Ramos (cell line): ENCODE data around the gene CELF5.

Experiments
- in situ Hi-C: fragments of 300-500 bp; cut with MboI; formaldehyde crosslinking; loops from one replicate; pipeline ENCODE4 v1.14.3; 2022; ENCODE audit warnings: low sequenced_read_pairs; ENCODE audit not compliant: unreplicated experiment

CELF5 gene

DNA sequence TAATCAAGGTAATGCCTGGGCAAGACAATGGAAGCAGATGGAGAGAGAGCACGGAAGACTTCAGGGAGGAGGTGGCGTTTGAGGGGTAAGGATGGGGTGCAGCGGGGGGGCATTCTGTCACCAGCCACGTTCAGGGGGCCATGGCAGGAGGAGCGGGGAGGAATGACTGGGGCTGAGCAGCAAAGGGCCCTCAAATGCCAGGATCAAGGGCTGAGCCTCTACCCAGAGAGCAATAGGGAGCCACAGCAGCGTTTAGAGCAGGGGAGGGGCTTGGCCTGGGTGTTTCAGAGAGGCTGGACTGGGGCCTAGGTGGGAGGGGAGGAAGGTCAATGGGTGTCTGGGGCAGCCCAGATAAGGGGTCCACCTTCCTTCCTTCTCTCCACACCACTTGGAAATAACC is 44.3 kb downstream of the CELF5 start:
- in situ Hi-C loops = no loop called here

DNA sequence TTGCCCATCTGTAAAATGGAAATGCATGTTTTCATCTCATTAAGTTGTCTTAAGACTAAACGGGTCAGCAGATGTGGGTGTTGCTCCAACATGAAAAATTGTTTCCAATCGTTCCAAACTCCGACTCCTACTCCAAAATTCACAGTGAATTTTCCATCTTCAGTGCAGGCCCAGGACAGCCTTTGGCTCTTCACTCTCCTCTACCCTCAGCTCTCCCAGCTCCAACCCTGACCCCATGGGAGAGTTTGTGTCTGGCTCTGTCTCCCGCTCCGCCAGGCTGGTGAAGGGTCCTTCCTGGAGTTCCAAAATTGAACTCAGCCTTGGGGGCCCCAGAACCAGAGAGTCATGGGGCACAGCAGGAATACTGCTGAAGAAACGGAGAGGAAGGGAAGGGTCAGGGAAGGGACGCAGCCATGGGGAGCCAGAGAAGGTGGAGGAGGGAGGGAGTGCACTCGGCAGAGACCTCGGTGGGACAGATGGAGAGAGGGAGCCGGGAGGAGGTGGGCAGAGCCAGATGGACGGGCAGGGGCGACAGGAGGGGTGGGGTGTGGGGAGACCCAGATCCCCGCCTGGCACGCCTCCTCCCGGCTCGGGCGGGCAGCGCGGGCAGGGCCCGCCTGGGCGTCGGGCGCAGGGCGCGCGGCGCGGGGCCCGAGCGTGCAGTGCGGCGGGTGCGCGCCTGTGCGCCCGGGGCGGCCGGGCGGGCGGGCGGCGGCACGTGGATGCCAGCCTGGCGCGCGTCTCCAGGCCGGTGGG is 45.6 kb downstream of the CELF5 start:
- in situ Hi-C loops = no loop called here

DNA sequence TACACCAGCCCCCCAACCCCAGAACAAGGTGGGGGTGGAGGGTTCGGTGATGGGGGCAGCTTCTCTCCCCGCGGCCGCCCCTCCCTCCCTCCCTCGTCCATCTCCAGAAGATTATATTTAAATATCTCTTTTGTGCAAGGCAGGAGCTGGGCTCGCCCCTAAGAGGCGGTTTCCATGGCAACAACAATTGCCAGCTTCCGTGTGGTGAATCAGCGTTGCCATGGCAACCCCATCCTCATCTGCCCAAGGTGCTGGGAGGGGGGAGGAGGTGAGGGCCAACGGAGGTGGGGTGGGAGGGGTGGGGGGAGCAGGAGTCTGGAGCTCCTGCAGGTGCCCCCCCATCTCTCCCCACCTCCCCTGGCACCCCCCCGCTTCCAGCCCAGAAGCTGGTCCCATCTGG is 46.4 kb downstream of the CELF5 start:
- in situ Hi-C loops = no loop called here

DNA sequence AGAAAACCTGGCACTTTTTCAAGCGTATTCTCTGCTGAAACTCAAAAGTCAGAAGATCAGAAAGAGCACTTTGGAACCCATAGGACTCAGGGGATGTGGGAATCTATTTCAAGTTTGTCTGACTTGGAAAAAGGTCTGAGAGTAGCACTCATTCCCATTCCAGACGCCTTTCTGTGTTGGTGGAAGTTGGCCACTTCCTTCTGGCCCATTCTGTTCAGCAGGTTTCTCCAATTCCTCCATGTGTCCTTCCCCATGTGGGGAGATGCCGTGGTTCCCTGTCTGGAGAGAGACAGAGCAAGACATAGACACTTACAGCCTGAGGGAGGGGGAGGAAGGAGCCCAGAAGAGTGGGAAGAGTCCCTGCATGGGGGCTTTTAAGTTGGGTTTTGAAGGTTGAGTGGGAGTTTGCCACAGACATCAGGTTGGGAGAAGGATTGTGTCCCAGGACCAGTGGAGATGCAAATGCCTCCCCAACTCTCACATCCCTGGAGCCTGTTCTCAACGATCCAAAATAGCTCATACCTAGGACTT is 48.0 kb downstream of the CELF5 start:
- in situ Hi-C loops = no loop called here

DNA sequence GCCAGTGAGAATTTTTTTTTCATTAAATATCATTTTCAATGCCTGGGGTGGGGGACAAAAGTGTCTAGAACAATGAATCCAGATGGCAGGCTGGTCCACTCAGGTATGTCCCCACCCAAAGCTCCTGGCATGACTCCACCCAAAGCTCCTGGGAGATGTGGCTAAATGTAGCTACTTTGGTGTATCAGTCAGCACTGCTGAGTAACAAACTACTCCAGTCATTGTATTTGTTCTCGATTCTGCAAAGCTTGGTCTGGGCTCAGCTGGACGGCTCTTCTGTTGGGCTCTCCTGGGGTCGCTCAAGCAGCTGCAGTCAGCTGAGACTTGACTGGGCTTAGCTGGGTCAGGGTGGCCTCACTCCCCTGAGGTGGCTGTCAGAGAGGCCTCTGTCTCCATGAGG is 48.5 kb downstream of the CELF5 start:
- in situ Hi-C loops = no loop called here

DNA sequence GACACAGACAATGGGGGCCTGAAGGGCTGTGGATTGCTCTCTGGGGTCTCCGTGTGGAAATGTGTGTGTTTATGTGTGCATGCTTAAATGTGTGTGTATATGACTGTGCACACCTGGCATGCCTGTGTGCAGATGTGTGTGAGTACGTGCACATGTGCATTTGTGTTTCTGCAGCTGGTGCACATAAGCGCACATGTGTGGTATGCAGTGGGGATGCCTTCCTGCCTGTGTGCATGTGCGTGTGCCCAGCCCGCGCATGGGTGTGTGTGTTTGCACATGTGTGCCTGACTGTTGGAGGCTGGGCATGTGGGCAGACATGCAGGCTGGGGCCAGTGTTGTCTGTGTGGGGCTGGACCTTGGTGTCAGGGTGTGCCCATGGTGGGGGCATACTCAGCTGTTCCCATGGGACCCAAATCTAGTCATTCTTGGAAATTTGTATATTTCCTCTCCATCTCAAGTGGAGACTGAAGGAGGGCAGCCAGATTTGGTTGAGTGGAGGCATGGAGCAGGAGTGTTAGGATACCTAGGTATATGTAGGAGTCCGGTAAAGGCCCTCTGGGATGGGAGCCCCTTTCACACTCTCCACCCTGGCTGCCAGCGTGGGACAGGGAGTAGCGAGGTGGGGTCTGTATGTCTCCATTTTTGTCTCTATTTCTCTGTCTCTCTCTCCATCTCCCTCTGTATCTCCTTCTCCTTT is 49.9 kb downstream of the CELF5 start:
- in situ Hi-C loops = no loop called here

DNA sequence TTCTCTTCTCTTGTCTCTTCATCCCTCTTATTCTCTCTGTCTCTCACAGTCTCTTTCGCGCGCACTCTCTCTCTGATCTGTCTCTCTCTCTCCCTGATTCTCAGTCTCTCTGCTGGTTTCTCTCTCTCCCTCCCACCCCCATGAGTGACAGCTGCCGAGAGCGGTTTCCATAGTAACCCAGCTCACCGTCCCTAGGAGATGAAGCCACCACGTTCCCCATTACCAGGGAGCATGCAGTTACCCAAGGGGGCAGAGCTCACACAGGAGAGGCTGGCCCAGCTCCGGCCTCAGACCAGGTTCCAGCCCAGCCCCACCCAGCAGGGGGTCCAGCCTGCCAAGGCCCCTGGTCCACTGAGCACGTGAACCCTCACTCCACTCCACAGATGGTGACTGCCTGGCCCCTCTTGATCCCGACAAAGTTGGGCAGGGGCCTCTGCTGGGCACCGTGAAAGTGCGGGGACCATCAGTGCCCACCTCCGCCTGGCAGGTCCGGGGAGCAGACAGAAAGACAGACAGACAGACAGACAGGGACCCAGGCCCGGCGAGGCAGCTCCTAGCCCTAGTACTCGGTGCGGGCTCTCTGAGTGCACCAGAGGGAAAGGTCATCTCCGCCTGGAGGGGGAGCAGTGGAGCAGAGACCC is 50.6 kb downstream of the CELF5 start:
- in situ Hi-C loops = no loop called here

DNA sequence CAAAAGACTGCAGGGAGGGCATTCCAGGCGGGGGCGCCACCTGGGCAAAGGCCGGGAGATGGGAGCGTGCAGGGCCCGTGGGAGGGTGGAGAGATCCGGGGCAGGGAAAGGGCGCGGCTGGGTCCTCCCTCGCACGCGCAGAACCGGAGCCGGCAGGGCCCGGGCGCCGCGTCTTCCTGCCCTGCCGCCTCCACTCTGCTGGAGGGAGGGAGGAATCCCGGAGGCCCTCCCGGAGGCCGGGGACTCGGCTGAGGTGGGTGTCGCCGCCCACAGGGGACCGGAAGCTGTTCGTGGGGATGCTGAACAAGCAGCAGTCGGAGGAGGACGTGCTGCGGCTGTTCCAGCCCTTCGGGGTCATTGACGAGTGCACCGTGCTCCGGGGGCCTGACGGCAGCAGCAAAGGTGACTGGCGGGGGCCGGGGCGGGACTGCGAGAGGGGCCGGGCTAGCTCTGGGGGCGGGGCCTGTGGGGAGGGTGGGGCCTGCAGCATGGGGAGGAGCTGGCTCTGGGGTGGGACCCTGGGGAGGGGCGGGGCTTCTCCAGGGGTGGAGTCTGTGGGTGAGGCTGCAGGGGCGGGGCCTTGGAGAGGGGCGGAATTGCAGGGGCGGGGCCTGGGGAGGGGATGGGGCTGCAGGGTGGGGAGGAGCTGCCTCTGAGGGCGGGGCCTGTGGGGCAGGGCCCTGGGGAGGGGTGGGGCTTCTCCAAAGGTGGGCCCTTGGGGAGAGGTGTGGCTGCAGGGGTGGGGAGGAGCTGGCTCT is 51.3 kb downstream of the CELF5 start:
- in situ Hi-C loops = no loop called here

DNA sequence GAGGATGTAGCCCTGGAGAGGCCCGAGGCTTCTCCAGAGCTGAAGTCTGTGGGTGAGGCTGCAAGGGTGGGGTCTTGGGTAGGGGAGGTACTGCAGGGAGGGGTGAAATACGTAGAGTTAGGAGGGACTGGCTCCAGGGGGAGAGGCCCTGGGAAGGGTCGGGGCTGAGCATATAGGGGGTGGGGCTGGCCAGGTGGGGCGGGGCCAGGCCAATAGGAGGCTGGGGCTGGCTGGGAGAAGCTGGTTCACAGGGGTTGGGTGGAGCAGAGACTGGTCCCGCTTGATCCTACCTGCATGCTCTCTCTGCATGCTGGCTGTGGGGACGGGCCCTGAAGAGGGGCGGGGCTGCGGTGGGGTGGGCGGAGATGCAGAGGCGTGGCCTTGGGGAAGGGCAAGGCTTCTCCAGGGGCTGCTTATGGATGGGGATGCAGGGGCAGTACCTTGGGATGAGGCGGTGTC is 51.9 kb downstream of the CELF5 start:
- in situ Hi-C loops = no loop called here

DNA sequence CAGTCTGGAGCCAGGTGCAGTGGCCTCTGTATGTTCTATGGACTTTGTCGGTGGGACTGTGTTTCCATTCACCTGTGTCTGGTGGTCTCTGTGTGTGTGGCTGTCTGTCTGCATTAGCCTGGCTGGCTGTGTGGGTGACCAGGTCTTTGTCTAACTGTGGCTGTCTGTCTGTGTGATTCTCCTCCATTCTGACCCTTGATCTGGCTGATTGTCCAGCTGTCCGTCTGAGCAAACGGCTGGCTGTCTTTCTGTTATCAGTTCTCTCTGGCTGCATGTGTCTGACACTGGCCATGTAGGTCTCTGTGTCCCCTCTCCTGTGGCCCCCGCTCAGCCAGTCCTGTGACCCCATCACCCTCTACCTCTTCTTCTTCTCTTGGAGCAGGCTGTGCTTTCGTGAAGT is 53.2 kb downstream of the CELF5 start:
- in situ Hi-C loops = no loop called here

DNA sequence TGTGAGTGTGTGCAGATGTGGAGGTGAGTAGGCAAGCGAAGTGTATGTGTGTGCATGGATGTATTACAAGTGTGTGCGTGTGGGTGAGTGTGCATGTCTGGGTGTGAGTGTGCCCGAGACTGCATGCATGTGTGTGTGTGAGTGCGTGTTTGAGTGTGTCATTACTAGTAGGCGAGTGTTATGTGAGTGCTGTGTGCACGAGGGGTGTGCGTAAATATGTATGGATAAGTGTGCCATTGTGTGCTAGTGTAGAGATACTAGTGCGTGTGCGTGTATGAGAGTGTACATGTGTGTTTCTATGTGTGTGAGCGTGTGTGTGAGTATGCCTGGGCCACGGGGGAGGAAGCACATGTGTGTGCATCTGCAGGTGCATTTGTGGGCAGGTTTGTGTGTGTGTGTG is 53.8 kb downstream of the CELF5 start:
- in situ Hi-C loops = no loop called here

DNA sequence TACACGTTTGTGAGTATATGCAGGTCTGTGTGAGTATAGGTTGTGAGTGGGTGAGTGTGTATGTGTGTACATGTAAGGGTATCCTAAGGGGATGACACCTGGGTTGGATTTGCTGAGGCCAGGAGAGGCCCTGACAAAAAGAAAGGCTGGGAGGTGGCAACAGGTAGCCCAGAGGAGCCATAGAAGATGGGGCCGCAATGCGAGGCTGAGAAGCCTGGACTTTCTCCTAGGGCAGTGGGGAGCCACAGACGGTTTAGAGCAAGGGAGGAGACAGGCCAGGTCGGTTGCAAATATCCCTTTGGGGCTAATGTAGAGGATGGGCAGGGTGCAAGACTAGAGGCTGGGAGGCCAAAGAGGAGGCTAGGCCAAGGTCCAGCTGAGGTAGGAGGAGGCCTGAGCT is 54.3 kb downstream of the CELF5 start:
- in situ Hi-C loops = no loop called here

DNA sequence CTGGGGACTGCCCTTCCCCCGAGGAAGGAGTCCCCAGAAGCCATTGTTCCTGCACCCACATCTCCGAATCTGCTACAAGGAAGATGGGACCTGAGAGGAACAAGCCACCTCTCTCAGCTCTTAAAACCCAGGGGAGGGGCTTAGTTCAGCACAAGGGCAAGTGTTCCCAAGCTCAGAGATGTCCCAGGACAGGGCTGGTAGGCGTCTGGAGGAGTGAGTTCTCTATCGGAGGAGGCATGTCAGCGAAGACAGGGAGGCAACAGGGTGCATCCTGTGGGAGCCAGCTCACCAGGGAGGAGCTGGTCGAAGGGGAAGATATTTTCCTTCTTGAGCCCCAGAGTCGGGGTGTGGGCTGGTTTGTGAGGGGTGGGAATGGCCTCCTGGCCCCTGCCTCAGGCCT is 54.8 kb downstream of the CELF5 start:
- in situ Hi-C loops = no loop called here

DNA sequence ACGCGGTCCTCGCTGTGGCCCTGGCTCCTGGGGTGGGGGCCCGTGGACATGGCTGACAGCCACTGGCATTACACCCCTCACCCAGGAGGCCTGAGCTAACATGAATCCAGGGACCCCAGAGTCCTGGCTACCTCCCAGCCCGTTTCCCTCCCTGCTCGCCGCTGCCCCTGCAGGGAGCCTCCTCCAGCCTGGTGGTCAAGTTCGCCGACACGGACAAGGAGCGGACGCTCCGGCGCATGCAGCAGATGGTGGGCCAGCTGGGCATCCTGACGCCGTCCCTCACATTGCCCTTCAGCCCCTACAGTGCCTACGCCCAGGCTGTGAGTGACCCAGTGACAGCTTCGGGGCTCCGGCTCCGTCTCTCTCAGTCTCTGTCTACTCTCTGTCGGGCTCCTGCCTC is 56.6 kb downstream of the CELF5 start:
- in situ Hi-C loops = no loop called here

DNA sequence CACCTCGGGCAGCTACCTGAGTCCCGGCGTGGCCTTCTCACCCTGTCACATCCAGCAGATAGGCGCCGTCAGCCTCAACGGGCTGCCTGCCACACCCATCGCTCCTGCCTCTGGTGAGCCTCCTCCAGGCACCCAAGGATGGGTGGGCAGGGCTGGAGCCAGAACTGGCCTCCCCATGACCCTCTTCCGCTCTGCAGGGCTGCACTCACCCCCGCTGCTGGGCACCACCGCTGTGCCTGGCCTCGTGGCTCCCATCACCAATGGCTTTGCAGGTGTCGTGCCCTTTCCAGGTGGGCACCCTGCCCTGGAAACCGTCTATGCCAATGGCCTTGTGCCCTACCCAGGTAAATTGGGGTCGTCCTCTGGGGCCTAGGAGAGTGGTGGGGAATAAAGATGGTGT is 57.7 kb downstream of the CELF5 start:
- in situ Hi-C loops = no loop called here

DNA sequence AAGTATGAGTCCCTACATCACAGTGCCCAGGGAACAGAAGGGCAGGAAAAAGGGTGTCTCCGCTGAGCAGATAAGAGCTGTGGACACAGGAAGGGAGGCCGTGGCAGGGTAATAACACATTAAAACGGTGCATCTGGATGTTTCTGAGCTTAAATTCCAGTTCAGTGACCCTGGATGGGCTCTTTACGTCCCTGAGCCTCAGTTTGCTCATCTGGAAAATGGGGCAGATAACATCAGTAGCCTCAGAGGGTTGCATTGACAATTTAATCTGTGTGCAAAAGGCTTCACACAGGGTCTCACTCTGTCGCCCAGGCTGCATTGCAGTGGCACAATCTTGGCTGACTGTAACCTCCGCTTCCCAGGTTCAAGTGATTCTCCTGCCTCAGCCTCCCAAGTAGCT is 58.1 kb downstream of the CELF5 start:
- in situ Hi-C loops = no loop called here

DNA sequence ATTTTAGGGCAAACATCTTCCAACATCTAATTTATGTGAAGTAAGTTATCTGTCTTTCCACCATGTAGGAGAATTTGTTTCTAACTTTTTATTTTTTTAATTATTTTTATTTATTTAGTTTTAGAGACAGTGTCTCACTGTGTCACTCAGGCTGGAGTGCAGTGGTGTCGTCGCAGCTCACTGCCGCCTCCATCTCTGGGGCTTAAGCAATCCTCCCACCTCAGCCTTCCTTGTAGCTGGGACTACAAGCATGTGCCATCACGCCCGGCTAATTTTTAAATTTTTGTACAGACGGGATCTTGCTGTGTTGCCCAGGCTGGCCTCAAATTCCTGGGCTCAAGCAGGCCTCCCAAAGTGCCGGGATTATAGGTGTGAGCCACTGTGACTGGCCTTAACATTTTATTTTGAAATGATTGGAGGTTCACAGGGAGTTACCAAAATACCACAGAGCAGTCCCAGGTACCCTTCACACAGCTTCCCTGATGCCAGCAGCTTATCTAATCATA is 58.8 kb downstream of the CELF5 start:
- in situ Hi-C loops = no loop called here

DNA sequence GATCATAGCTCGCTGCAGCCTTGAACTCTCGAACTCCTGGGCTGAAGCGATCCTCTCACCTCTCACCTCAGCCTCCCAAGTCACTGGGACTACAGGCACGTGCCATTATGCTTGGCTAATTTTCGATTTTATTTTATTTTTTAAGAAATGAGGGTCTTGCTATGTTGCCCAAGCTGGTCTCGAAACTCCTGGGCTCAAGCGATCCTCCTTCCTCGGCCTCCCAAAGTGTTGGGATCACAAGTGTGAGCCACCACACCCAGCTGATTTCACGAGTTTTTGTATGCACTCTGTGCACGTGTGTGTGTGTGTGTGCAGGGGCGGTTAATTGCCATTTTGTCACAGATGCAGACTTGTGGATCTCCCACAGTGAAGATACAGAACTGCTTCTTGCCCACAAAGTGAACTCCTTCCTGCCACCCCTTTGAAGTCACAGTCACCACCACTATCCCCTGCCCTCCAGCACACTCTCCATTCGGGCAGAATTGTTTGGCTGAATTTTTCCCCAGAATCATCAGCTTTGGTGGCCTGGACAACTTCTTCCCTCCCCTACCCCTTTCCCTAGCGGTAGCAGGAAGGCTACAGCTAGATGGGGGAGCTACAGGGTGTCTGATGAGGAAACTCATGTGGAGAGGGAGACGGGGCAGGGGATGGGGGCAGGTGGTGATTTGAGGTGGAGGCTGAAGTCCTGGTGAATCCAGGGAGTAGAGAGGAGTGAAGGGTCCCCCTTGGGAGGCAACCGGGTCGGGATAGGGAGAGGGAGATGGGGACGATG is 59.6 kb downstream of the CELF5 start:
- in situ Hi-C loops = no loop called here

DNA sequence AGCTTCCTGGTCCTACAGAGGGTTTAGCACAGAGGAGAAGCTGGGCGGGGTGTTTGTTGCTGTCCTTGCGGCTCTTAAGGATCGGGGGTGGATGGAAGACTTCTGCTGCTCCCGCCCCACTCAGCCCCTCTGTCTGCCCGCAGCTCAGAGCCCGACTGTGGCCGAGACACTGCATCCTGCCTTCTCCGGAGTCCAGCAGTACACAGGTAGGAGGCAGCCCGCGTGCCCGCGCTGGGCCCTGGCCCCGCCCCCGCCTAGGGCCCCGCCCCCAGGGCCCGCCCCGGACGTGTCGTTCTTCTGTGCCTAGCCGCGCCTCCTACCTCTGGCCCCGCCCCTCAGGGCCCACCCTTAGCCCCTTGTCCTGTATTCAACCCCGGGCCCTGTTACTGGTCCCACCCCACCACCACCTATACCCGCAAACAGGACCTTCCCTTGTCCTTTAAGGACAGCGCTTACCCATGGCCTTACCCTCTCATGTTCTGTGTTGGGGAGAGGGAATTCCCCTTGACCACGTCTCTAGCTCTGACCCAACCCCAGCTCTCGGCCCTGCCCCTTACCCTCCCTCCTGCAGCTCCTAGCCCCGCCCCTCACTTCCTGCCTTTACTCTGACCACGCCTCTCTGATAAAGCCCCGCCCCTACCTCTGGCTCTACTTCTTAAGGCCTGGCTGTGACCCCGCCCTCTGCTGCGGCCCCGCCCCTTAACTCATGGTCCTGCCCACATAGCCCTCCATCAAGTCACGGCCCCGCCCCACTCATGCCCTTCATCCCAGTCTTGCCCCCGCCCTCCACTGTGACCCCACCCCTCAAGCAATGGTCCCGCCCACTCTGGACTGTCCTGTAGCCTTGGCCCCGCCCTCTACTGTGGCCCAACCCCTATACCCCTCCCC is 60.5 kb downstream of the CELF5 start:
- in situ Hi-C loops = no loop called here
